Measurements from ENCODE around the gene PLCB4. TPM values are rescaled to one million over a fixed set of nuclear protein-coding genes. Genes with fewer than 3 reads are reported as not detected.

Gene PLCB4
- polyA plus RNA-seq, 3 donors: not detected

DNA sequence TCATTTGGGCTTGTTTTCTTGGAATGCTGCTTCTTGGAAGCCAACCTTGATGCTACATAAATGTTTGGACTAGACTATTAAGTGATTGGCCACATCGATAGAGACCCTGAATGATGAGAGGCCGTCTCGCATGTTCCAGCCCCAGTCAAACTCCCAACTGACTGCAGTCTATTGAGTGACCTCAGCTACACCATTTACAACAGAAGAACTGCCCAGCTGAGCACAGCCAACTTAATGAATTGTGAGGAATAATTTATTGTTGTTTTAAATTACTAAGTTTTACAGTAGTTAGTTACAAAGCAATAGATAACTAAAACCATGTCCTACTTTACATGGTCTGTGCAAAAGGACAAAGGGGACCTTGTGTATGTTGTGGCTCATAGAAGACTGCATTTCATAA, 63.0 kb downstream of the PLCB4 start:
- H3K4me2 ChIP-seq (replicated peaks; ENCODE audit: extremely low read depth, low read length, poor library complexity, severe bottlenecking): no peak overlapping the region
- no peak for TF ChIP-seq CTCF (IDR thresholded peaks at IDR 0.05)
- no CpG with 5 or more reads among the region's 3 CpGs for WGBS (ENCODE audit: insufficient coverage)
- intact Hi-C loops (cut with micrococcal nuclease): no loop called here
- H3K9me3 Mint-ChIP-seq: peaks cover 0 to 8% (median 2%) of the 10 kb centered on the region in 7 donors
- H2AFZ ChIP-seq (ENCODE audit: insufficient read depth, low read depth, low read length, poor library complexity, severe bottlenecking): no peak overlapping the region
- no peak overlapping the region for H3K9ac ChIP-seq (ENCODE audit: insufficient read depth, low read length, poor library complexity, severe bottlenecking)
- peaks cover 0 to 2% (median 2%) of the 10 kb centered on the region in 3 donors for H3K27me3 Mint-ChIP-seq (ENCODE audit: low read depth in 3 of 3)
- no peaks in the 10 kb centered on the region for H4K20me1 ChIP-seq (ENCODE audit: insufficient read depth, low read length)
- no peaks in the 10 kb centered on the region for H3K36me3 ChIP-seq (replicated peaks in 1 of 2; ENCODE audit: control insufficient read depth in 1 of 2, insufficient read depth in 2 of 2, low read length in 2 of 2)
- H3K27me3 ChIP-seq (ENCODE audit: control insufficient read depth in 2 of 2, insufficient read depth in 2 of 2, low read length in 2 of 2): no peaks in the 10 kb centered on the region
- H3K27ac ChIP-seq (ENCODE audit: low read depth in 1 of 2, low read length in 2 of 2): no peak overlapping the region
- no peak overlapping the region for H3K4me3 ChIP-seq (replicated peaks in 1 of 3; ENCODE audit: low read depth in 2 of 3, low read length in 3 of 3)
- DNase-seq: no peak
- H3K9me3 ChIP-seq (replicated peaks in 1 of 2; ENCODE audit: control insufficient read depth in 1 of 2, insufficient read depth in 1 of 2, low read length in 2 of 2): no peaks in the 10 kb centered on the region
- no peaks in the 10 kb centered on the region for H3K36me3 Mint-ChIP-seq
- H3K79me2 ChIP-seq (ENCODE audit: insufficient read depth, low read length): no peaks in the 10 kb centered on the region
- no peak overlapping the region for H3K27ac Mint-ChIP-seq
- peaks cover 6% of the 10 kb centered on the region for H3K4me1 Mint-ChIP-seq
- no peak overlapping the region for H3K4me3 Mint-ChIP-seq
- H3K4me1 ChIP-seq (ENCODE audit: control insufficient read depth in 1 of 2, insufficient read depth in 2 of 2, low read length in 2 of 2): no peaks in the 10 kb centered on the region

DNA sequence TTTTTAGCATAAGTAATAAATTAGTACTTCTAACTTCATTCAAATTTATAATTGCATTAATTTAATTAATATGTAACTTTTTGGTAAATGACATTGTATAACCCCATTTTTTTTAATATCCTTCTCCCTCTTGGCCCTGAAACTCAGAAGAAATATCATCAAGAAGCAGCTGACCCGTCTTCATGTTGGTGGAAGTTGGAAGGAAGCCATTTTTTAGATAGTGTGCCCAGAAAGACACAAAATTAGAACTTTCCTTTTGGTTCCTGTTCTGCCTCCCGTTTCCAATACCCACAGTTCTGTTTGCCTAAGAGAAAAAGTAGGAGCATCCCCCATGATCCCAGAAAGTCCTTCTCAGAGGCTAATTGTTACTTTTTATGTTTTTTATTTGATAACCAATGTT, 65.5 kb downstream of the PLCB4 start:
- H3K27me3 Mint-ChIP-seq (ENCODE audit: low read depth in 3 of 3): peaks cover 2 to 3% (median 2%) of the 10 kb centered on the region in 3 donors
- Histone ChIP-seq H3K36me3 (replicated peaks in 1 of 2; ENCODE audit: control insufficient read depth in 1 of 2, insufficient read depth in 2 of 2, low read length in 2 of 2) (no peaks in the 10 kb centered on the region), H3K9me3 (replicated peaks in 1 of 2; ENCODE audit: control insufficient read depth in 1 of 2, insufficient read depth in 1 of 2, low read length in 2 of 2) (no peaks in the 10 kb centered on the region), H3K79me2 (ENCODE audit: insufficient read depth, low read length) (no peaks in the 10 kb centered on the region), H4K20me1 (ENCODE audit: insufficient read depth, low read length) (no peaks in the 10 kb centered on the region), H3K4me3 (replicated peaks in 1 of 3; ENCODE audit: low read depth in 2 of 3, low read length in 3 of 3) (no peak overlapping the region), H2AFZ (ENCODE audit: insufficient read depth, low read depth, low read length, poor library complexity, severe bottlenecking) (no peak overlapping the region), H3K27ac (ENCODE audit: low read depth in 1 of 2, low read length in 2 of 2) (no peak overlapping the region), H3K4me1 (ENCODE audit: control insufficient read depth in 1 of 2, insufficient read depth in 2 of 2, low read length in 2 of 2) (no peaks in the 10 kb centered on the region), H3K4me2 (replicated peaks; ENCODE audit: extremely low read depth, low read length, poor library complexity, severe bottlenecking) (no peak overlapping the region), H3K9ac (ENCODE audit: insufficient read depth, low read length, poor library complexity, severe bottlenecking) (no peak overlapping the region), H3K27me3 (ENCODE audit: control insufficient read depth in 2 of 2, insufficient read depth in 2 of 2, low read length in 2 of 2) (no peaks in the 10 kb centered on the region)
- no peaks in the 10 kb centered on the region for H3K36me3 Mint-ChIP-seq
- peaks cover 10% of the 10 kb centered on the region for H3K4me1 Mint-ChIP-seq
- no peak overlapping the region for H3K27ac Mint-ChIP-seq
- peaks cover 0 to 9% (median 3%) of the 10 kb centered on the region in 7 donors for H3K9me3 Mint-ChIP-seq
- no peak for TF ChIP-seq CTCF (IDR thresholded peaks at IDR 0.05)
- DNase-seq: no peak
- no peak overlapping the region for H3K4me3 Mint-ChIP-seq
- intact Hi-C loops (cut with micrococcal nuclease): no loop called here
- WGBS (ENCODE audit: insufficient coverage): no CpG with 5 or more reads among the region's 2 CpGs

Measured in CD14-positive monocyte (primary cell).